GM19239 (cell line): Measurements from ENCODE around the gene MRGPRE.
"Not testable (repeated sequence)": the region's sequence is repeated elsewhere in the genome, so short reads cannot be mapped to it uniquely, and the experiment has no call there.

Source experiments
- DNase-seq: peaks from one replicate; pipeline ENCODE4 v3.0.0; 2011; ENCODE audit warnings: low spot score; ENCODE audit not compliant: insufficient read length
- FAIRE-seq: peaks from 2 replicates; lab custom pipeline; 2011; peaks lifted over from hg19 to GRCh38; lab: Jason Lieb, UNC

MRGPRE gene, protein sequence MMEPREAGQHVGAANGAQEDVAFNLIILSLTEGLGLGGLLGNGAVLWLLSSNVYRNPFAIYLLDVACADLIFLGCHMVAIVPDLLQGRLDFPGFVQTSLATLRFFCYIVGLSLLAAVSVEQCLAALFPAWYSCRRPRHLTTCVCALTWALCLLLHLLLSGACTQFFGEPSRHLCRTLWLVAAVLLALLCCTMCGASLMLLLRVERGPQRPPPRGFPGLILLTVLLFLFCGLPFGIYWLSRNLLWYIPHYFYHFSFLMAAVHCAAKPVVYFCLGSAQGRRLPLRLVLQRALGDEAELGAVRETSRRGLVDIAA

DNA sequence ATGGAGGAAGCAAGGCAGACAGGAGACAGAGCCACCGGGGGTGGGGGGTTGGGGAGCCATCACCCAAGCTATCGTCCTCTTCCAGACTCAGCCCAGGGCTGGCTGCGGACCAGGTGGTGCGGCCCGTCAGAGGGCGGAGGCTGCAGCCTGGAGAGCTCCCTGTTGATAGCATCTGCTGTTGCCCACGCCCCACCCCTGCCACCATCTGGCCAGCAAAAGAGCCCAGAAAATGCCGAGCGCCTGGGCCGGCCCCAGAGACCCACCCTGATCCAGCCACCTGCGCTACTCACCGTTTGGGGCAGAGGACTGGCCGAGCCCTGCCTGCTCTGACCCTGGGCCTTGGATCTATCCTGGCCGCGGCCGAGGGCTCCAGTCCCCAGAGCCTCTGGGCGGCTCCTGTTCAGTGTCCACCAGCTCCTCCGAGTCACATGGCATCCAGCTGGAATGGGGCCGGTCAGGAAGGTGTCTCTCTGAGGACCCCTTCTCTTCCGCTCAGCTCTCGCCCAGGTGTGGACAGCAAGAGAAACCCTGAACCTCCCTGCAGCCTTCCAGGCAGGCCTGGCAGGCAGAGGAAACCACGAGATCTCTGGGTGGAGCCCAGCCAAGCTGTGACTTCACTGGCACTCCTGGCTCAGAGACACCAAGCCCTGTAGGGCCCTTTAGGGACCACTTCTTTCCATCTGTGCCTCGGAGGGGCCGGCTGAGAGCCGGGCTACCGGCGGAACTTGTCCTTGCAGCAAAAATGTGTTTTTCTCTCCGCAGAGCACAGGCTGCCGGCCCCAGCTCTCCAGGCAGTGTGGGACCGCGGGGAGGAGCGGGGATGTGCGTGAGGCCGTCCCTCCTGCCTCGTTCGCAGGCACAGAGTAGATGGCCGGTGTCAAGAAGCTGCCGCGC, at the start of gene MRGPRE:
MRGPRE (minus strand) TSS at position 567 of the 894 bp plus-strand sequence. CDS start 3,618 bp downstream, outside the sequence.
- DNase-seq (no peak), FAIRE-seq (no peak)

DNA sequence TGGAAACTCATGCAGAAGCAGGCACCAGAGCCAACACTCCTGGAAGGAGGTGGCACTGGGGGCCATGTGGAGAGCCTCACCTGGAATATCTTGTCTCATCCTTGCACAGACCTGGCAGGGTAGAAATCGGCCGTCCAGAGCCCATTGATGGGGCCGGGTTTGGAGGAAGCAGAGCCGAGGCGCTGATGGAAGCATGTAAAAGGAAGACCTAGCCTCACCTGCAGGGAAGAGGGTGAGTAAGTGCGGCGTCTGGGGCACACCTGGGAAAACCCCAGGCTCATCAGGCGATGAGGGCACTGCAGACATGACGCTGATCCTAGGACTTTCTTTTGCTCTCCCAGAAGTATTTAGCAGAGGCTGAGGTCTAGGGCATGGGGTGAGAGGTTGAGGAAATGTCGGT, 48.9 kb upstream of the MRGPRE start:
- FAIRE-seq, DNase-seq: not testable (repeated sequence)

GRCh38 chr11:3280662-3281061, 48.4 kb upstream of the MRGPRE start:
- not testable (repeated sequence) for FAIRE-seq

GRCh38 chr11:3278922-3279321, 46.7 kb upstream of the MRGPRE start:
- DNase-seq, FAIRE-seq: not testable (repeated sequence)

More at GRCh38 chr11:3280662-3281061, 48.4 kb upstream of the MRGPRE start:
- not testable (repeated sequence) for DNase-seq

GRCh38 chr11:3273629-3274028, 41.4 kb upstream of the MRGPRE start:
- not testable (repeated sequence) for DNase-seq, FAIRE-seq

DNA sequence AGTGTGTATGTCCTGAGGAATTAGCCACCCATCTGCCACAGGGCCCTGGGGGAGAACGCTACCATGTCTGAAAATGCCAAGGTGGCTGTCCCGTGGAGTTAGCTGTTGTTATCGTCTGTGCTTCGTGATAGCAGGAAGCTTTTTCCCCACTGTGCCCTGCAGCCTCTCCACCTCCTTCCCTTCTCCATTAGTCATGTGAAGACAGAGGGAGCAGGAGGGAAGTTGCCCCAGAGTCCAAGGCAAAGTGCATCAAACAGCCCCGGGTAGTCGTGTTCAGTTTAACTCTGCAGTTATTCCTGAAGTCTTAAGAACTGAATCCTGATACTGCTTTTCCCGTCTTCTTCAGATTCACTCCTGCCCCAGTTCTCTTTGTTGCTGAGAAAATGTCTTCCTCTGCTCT, 30.3 kb upstream of the MRGPRE start:
- DNase-seq, FAIRE-seq: not testable (repeated sequence)

- DNase-seq, FAIRE-seq: not testable (repeated sequence)
Measured at GRCh38 chr11:3261831-3262230, 29.6 kb upstream of the MRGPRE start.

- not testable (repeated sequence) for FAIRE-seq, DNase-seq
Measured at GRCh38 chr11:3257509-3257908, 25.3 kb upstream of the MRGPRE start.

GRCh38 chr11:3255241-3255640, 23.0 kb upstream of the MRGPRE start:
- not testable (repeated sequence) for FAIRE-seq, DNase-seq

- DNase-seq, FAIRE-seq: not testable (repeated sequence)
Measured at GRCh38 chr11:3254773-3255172, 22.6 kb upstream of the MRGPRE start.

DNA sequence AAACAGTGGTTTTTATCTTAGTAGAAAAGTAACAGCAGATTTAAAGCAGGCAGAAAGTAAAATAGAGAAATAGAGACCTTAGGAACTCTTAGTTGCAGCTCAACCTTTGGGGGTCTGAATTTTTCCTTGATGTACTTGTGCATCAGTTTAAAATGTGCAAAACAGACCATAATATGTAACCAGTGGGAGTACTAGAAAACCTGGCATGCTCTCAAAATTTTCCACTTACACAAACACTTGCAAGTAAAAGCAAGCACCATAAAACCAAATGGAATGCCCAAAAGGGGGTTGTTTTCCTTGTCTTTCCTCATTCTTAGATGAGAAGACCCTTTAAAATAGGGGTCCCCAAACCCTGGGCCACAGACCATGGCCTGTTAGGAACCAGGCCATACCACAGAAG, 12.9 kb upstream of the MRGPRE start:
- no peak for FAIRE-seq
- DNase-seq, result no peak

DNA sequence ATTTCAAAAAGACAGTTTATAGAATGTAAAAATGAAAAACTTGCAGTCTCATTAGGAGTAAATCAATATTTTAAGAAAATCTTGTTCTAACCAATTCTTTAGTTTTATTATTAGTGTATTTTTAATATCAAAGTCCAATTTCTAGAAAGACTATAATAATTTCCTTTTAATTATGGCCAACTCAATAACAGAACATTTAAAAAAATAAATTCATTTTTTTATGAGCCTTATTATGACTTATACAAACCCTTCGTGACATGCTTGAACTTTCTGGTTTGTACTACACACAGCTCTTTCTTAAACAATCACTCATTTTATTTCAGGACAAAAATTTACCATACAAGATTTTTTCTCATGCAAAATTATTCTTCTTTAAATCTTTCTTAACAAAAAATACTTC, 11.7 kb upstream of the MRGPRE start:
- FAIRE-seq (no peak), DNase-seq (no peak)

DNA sequence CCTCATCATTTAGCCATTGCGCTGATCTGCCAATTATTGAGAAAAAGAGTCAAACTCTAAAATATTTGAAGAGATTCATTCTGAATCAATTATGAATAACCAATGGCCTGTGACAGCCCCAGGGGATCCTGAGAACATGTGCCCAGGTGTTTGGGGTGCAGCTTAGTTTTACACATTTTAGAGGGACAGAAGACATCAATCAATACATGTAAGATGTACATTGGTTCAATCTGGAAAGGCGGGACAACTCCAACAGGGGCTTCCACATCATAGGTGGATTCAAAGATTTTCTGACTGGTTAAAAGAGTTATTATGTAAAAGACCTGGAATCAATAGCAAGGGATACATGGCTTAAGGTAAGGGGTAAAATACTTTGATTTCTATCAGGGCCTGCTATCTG, 4.9 kb upstream of the MRGPRE start:
- FAIRE-seq, result no peak
- no peak for DNase-seq

DNA sequence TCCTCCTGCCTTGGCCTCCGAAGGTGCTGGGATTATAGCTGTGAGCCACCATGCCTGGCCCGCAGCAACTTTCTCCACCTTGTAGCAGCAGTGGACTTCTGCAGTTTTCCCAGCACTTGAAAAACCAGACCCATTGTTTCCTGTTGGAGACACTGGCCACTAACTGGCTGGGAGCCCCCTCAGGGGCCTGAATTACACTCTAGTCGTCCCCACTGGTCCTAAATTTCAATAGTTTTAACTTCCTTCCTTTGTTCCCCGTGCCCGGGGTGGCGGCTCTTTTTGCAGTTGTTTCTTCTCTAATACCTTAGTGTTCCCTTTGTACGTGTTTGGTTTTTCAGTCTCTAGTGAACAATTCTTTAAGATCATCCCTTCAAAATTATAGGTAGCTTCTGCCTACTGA, 2.6 kb upstream of the MRGPRE start:
- DNase-seq (no peak), FAIRE-seq (no peak)

DNA sequence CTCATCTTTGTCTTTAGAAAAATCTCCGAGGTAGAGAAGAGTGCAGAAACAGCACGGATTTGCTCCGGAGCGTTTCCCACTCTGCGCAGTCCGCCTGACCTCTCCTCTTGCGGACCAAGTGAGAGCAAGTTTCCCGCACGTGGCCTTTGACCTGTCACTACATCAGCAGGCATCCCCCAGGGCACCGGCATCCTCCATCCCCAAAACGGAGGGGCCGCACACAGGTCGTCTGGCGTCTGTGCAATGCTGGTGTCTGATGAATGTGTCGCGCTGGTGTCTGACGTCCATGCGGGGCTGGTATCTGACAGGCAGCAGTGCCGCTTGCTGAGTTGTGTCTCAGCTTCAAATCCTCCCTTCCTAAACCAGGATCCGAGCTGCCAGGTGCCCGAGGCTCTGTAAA, 739 bp upstream of the MRGPRE start:
- FAIRE-seq (no peak), DNase-seq (no peak)

DNA sequence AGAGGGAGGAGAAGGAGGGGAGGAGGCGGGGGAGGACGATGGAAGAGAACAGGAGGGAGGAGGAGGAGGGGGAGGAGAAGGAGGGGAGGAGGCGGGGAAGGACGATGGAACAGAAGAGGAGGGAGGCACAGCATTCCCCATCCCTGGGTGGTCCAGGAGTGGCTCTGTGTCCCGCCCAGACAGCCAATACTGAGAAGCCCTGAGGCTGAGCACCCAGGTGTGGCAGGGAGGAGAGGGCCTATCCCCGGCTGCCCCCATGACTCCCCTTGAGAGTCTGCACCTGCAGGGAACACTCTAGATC, 717 bp downstream of the MRGPRE start:
- DNase-seq, result no peak

GRCh38 chr11:3230636-3231549, 1.3 kb downstream of the MRGPRE start:
- no peak for FAIRE-seq
- DNase-seq, result no peak

More for the DNA sequence above, 717 bp downstream of the MRGPRE start:
- FAIRE-seq, result no peak

GRCh38 chr11:3229673-3230630, 2.3 kb downstream of the MRGPRE start:
- DNase-seq (no peak), FAIRE-seq (no peak)

- DNase-seq, result no peak
- no peak for FAIRE-seq
Measured at GRCh38 chr11:3228445-3228829, 3.8 kb downstream of the MRGPRE start.
